ENCODE measurements around the gene PDZRN4.
"Not testable (repeated sequence)": the region's sequence is repeated elsewhere in the genome, so short reads cannot be mapped to it uniquely, and the experiment has no call there.

PDZRN4 gene

DNA sequence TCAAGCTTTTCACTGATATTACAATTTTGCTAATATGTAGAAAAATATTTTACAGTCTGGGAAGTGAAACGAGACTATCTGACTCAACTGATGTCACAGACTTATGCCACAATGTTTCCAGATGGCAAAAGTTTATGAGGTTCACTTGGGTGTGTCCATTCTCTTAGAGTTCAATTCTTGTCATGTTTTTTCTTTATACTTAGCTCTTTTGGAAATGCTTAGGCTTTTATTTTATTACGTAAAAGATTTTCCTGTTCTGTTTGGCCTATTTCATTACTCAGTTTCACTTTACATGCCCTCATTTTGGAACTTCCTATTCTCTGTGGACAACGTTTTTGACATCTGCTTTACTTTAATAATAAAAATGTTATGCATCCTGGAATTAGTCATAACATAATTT, 2.1 kb upstream of the PDZRN4 start:
- Histone ChIP-seq H3K4me1 (ENCODE audit: control insufficient read depth, insufficient read depth, low read length) (peaks cover 11% of the 10 kb centered on the region), H3K36me3 (ENCODE audit: control insufficient read depth, insufficient read depth, low read length) (no peaks in the 10 kb centered on the region), H3K4me3 (ENCODE audit: insufficient read depth, low read depth, low read length) (no peak overlapping the region), H3K27ac (ENCODE audit: insufficient read depth, low read depth, low read length, poor library complexity, severe bottlenecking) (no peak overlapping the region), H3K27me3 (ENCODE audit: control insufficient read depth, insufficient read depth, low read length, poor library complexity, severe bottlenecking) (peaks cover 43% of the 10 kb centered on the region), H3K9me3 (ENCODE audit: control insufficient read depth, low read length) (no peaks in the 10 kb centered on the region)
- WGBS, 2 experiments, result 81 to 90% methylated on average over 2 to 3 of the region's 3 CpGs

DNA sequence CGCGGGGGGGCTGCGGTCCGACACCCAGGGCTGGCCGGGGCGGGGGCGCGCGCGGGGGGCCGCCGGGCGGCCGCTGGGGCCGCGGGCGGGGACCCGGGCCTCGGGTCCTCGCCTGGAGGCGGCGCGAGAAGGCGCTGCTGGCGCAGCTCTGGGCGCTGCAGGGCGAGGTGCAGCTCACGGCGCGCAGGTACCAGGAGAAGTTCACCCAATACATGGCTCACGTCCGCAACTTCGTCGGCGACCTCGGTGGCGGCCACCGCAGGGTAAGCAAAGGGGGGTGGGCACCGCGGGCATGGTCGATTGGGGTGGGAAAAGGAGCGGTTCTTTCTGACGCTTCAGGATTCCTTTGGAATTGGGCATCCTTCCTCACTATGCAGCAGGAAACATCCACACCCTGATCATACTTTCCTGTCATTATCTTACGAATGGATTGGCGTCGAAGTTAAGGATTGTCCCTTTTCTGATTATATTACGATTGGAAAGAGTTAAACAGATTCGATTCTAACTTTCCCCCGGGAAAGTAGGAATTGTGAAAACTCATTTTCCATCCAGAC, 798 bp downstream of the PDZRN4 start:
- peak overlapping the region; percentile 42 for H3K4me3 ChIP-seq (ENCODE audit: insufficient read depth, low read depth, low read length)
- H3K9me3 ChIP-seq (ENCODE audit: control insufficient read depth, low read length), result no peaks in the 10 kb centered on the region
- no peaks in the 10 kb centered on the region for H3K36me3 ChIP-seq (ENCODE audit: control insufficient read depth, insufficient read depth, low read length)
- WGBS, 2 experiments, result 4 to 6% methylated on average over 49 of the region's 49 CpGs
- H3K4me1 ChIP-seq (ENCODE audit: control insufficient read depth, insufficient read depth, low read length), result peaks cover 11% of the 10 kb centered on the region
- H3K27ac ChIP-seq (ENCODE audit: insufficient read depth, low read depth, low read length, poor library complexity, severe bottlenecking), result no peak overlapping the region
- H3K27me3 ChIP-seq (ENCODE audit: control insufficient read depth, insufficient read depth, low read length, poor library complexity, severe bottlenecking), result peaks cover 45% of the 10 kb centered on the region

DNA sequence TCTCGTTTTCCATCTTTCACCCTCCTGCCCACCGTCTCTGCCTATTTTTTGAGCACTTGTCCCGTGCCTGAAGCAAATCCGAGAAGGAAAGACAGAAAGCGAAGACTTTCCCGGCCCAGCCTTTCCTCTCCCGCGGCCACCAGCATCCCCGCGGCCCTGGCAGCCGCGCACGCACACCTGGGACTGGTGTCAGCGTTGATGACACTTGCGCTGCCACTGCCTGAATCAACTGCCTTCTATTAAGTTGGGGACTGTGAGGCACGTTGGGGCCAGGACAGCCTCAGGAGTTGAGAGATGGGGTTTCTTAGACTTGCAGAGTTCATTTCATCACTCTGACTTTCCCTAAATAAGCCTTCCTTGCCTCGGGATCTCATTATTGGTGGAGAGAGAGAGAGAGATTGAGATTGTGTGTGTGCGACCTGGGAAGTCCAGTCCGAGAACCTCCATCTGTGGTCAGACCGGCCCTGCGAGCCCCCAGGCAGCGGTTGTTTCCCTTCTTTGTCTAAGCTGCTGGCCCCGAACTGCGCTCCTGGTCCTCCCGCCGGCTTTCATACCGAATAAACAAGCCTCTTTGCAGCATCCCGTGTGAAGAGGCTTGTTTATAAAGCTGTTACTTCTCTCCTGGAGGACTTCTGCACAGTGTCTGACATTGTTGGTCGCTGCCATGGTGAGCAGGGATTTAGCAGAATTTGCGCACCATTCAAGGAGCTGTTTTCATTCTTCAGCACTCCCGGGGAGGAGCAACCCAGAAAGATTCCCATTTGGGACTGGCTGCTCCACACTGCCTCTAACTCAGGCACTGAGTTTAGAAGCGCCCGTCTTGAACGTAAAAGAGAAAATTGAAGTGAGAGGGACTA, 1.5 kb downstream of the PDZRN4 start:
- H3K36me3 ChIP-seq (ENCODE audit: control insufficient read depth, insufficient read depth, low read length), result no peaks in the 10 kb centered on the region
- H3K9me3 ChIP-seq (ENCODE audit: control insufficient read depth, low read length), result no peaks in the 10 kb centered on the region
- H3K27ac ChIP-seq (ENCODE audit: insufficient read depth, low read depth, low read length, poor library complexity, severe bottlenecking), result no peak overlapping the region
- peaks cover 11% of the 10 kb centered on the region for H3K4me1 ChIP-seq (ENCODE audit: control insufficient read depth, insufficient read depth, low read length)
- peaks cover 45% of the 10 kb centered on the region for H3K27me3 ChIP-seq (ENCODE audit: control insufficient read depth, insufficient read depth, low read length, poor library complexity, severe bottlenecking)
- 8% methylated on average over 33 to 34 of the region's 34 CpGs for WGBS, 2 experiments
- peak overlapping the region; percentile 25 for H3K4me3 ChIP-seq (ENCODE audit: insufficient read depth, low read depth, low read length)

GRCh38 chr12:41190338-41190737, 2.2 kb downstream of the PDZRN4 start:
- Histone ChIP-seq H3K36me3 (ENCODE audit: control insufficient read depth, insufficient read depth, low read length) (no peaks in the 10 kb centered on the region), H3K4me3 (ENCODE audit: insufficient read depth, low read depth, low read length) (no peak overlapping the region), H3K4me1 (ENCODE audit: control insufficient read depth, insufficient read depth, low read length) (peaks cover 11% of the 10 kb centered on the region), H3K27me3 (ENCODE audit: control insufficient read depth, insufficient read depth, low read length, poor library complexity, severe bottlenecking) (peaks cover 45% of the 10 kb centered on the region), H3K27ac (ENCODE audit: insufficient read depth, low read depth, low read length, poor library complexity, severe bottlenecking) (no peak overlapping the region), H3K9me3 (ENCODE audit: control insufficient read depth, low read length) (no peaks in the 10 kb centered on the region)
- 29 to 37% methylated on average over 4 to 5 of the region's 5 CpGs for WGBS, 2 experiments

GRCh38 chr12:41191549-41191948, 3.4 kb downstream of the PDZRN4 start:
- H3K4me3 ChIP-seq (ENCODE audit: insufficient read depth, low read depth, low read length); H3K27ac ChIP-seq (ENCODE audit: insufficient read depth, low read depth, low read length, poor library complexity, severe bottlenecking); H3K36me3 ChIP-seq (ENCODE audit: control insufficient read depth, insufficient read depth, low read length); H3K9me3 ChIP-seq (ENCODE audit: control insufficient read depth, low read length): not testable (repeated sequence)
- WGBS, 2 experiments, result 90 to 95% methylated on average over 2 of the region's 3 CpGs
- Histone ChIP-seq H3K4me1 (ENCODE audit: control insufficient read depth, insufficient read depth, low read length) (peaks cover 11% of the 10 kb centered on the region), H3K27me3 (ENCODE audit: control insufficient read depth, insufficient read depth, low read length, poor library complexity, severe bottlenecking) (peaks cover 45% of the 10 kb centered on the region)

DNA sequence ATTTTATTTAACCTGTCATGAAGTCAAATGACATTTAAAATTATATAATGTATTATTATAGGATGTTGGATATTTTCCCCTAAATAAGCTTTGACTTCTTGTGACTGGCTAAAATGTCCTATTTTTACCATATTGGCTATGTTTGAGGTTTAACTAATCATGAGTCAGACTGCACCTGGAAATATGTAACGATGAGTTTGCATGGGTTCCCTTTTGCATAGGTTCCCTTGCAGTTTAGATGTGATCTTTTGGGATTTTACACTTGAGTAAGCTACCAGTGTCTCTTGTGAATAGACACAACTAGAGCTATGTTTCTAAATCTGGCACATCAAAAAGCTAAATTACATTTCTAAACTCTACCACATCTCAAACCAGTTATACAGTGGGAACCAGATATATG, 5.2 kb downstream of the PDZRN4 start:
- no peaks in the 10 kb centered on the region for H3K9me3 ChIP-seq (ENCODE audit: control insufficient read depth, low read length)
- peaks cover 28% of the 10 kb centered on the region for H3K27me3 ChIP-seq (ENCODE audit: control insufficient read depth, insufficient read depth, low read length, poor library complexity, severe bottlenecking)
- no peak overlapping the region for H3K4me3 ChIP-seq (ENCODE audit: insufficient read depth, low read depth, low read length)
- WGBS, 2 experiments, result 88 to 100% methylated on average over 1 of the region's 1 CpG
- no peak overlapping the region for H3K27ac ChIP-seq (ENCODE audit: insufficient read depth, low read depth, low read length, poor library complexity, severe bottlenecking)
- peaks cover 8% of the 10 kb centered on the region for H3K4me1 ChIP-seq (ENCODE audit: control insufficient read depth, insufficient read depth, low read length)
- H3K36me3 ChIP-seq (ENCODE audit: control insufficient read depth, insufficient read depth, low read length), result no peaks in the 10 kb centered on the region

DNA sequence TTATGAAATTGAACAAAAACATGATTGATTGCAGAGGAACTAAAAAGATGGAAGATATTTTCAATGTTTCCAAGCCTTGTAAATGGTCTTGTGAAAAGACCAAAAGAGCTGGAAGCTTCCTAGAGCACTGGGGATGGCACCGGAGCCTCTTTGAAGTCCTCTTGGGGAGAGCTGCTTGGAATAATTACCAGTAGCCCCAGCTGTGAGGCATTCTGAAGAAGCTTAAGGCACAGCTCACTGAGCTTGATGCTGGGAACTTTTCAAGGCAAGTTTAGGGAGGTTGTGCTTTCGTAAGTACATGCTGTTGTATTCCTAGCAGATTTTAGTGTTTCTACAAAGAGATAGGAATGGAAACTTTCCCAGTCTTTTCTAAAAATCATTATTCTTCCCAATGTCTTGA, 13.9 kb downstream of the PDZRN4 start:
- H3K36me3 ChIP-seq (ENCODE audit: control insufficient read depth, insufficient read depth, low read length), result no peaks in the 10 kb centered on the region
- 20 to 39% methylated on average over 2 of the region's 2 CpGs for WGBS, 2 experiments
- H3K9me3 ChIP-seq (ENCODE audit: control insufficient read depth, low read length), result no peaks in the 10 kb centered on the region
- peaks cover 3% of the 10 kb centered on the region for H3K4me1 ChIP-seq (ENCODE audit: control insufficient read depth, insufficient read depth, low read length)
- peak overlapping the region; percentile 19 for H3K27ac ChIP-seq (ENCODE audit: insufficient read depth, low read depth, low read length, poor library complexity, severe bottlenecking)
- H3K27me3 ChIP-seq (ENCODE audit: control insufficient read depth, insufficient read depth, low read length, poor library complexity, severe bottlenecking), result no peaks in the 10 kb centered on the region
- H3K4me3 ChIP-seq (ENCODE audit: insufficient read depth, low read depth, low read length), result no peak overlapping the region

- H3K36me3 ChIP-seq (ENCODE audit: control insufficient read depth, insufficient read depth, low read length), result no peaks in the 10 kb centered on the region
- no peak overlapping the region for H3K27ac ChIP-seq (ENCODE audit: insufficient read depth, low read depth, low read length, poor library complexity, severe bottlenecking)
- 61 to 73% methylated on average over 4 of the region's 4 CpGs for WGBS, 2 experiments
- H3K4me3 ChIP-seq (ENCODE audit: insufficient read depth, low read depth, low read length), result no peak overlapping the region
- peaks cover 3% of the 10 kb centered on the region for H3K4me1 ChIP-seq (ENCODE audit: control insufficient read depth, insufficient read depth, low read length)
- H3K9me3 ChIP-seq (ENCODE audit: control insufficient read depth, low read length), result no peaks in the 10 kb centered on the region
- no peaks in the 10 kb centered on the region for H3K27me3 ChIP-seq (ENCODE audit: control insufficient read depth, insufficient read depth, low read length, poor library complexity, severe bottlenecking)
These were observed 17.1 kb downstream of the PDZRN4 start for GRCh38 chr12:41205070-41205709.

GRCh38 chr12:41206298-41206697, 18.2 kb downstream of the PDZRN4 start:
- no CpG with 5 or more reads among the region's 1 CpG for WGBS, 2 experiments
- Histone ChIP-seq H3K4me1 (ENCODE audit: control insufficient read depth, insufficient read depth, low read length) (peaks cover 3% of the 10 kb centered on the region), H3K27me3 (ENCODE audit: control insufficient read depth, insufficient read depth, low read length, poor library complexity, severe bottlenecking) (no peaks in the 10 kb centered on the region), H3K36me3 (ENCODE audit: control insufficient read depth, insufficient read depth, low read length) (no peaks in the 10 kb centered on the region), H3K9me3 (ENCODE audit: control insufficient read depth, low read length) (no peaks in the 10 kb centered on the region), H3K27ac (ENCODE audit: insufficient read depth, low read depth, low read length, poor library complexity, severe bottlenecking) (no peak overlapping the region), H3K4me3 (ENCODE audit: insufficient read depth, low read depth, low read length) (no peak overlapping the region)

DNA sequence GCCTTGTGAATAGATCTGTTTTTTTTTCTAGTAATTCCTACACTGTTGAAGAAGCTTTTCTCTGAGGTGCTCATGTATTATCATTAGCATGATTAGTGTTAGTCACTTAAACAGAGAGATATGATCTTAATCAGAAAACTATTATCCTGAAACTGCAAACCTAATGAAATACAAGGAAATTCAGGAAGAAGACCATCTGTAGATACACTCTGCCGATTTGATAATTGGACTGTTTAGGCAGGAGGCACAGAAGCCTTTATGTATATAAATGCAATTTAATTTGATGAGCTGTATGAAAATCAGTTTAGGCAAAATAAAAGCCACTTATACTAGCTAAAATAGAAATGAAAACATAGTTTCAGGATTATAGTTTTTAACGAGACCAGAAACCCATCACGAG, 23.3 kb downstream of the PDZRN4 start:
- Histone ChIP-seq H3K27me3 (ENCODE audit: control insufficient read depth, insufficient read depth, low read length, poor library complexity, severe bottlenecking) (no peaks in the 10 kb centered on the region), H3K4me3 (ENCODE audit: insufficient read depth, low read depth, low read length) (no peak overlapping the region), H3K9me3 (ENCODE audit: control insufficient read depth, low read length) (no peaks in the 10 kb centered on the region), H3K27ac (ENCODE audit: insufficient read depth, low read depth, low read length, poor library complexity, severe bottlenecking) (no peak overlapping the region), H3K4me1 (ENCODE audit: control insufficient read depth, insufficient read depth, low read length) (no peaks in the 10 kb centered on the region), H3K36me3 (ENCODE audit: control insufficient read depth, insufficient read depth, low read length) (no peaks in the 10 kb centered on the region)
- WGBS, 2 experiments, result 93% methylated on average over 3 of the region's 3 CpGs

All from ectodermal cell (in vitro differentiated cells).